Heart left ventricle (tissue), 16 donors: ENCODE results near the gene TNFRSF13B. TPM values are rescaled to one million over a fixed set of nuclear protein-coding genes. Genes with fewer than 3 reads are reported as not detected.
"Not testable (repeated sequence)": the region's sequence is repeated elsewhere in the genome, so short reads cannot be mapped to it uniquely, and the experiment has no call there.

Experiments
- ATAC-seq, 4 donors: fragments of 200-7000 bp; cut with Tn5 transposase; one replicate each; pipeline ENCODE4 v1.9.1; 2020 to 2022; ENCODE audit warnings: moderate library complexity in 4 of 4, mild to moderate bottlenecking in 3 of 4, moderate number of reproducible peaks in 1 of 4
- DNase-seq, 5 donors: peaks; one replicate each; pipeline ENCODE4 v3.0.0-alpha.2; 2020
- H3K27ac ChIP-seq, 12 donors: fragments of 200-600 bp; sonication (generic) in 4 of 12; one replicate each; pipeline versions ENCODE4 v1.5.0 to v1.8.0; 2016 to 2022; ENCODE audit warnings: mild to moderate bottlenecking in 2 of 12
- H3K27me3 ChIP-seq, 9 donors: fragments of 200-600 bp; sonication (generic) in 2 of 9; one replicate each; pipeline versions ENCODE4 v1.5.1 to v1.8.0; 2016 to 2022; ENCODE audit warnings: mild to moderate bottlenecking in 3 of 9
- H3K36me3 ChIP-seq, 9 donors: fragments of 200-600 bp; sonication (generic) in 2 of 9; one replicate each; pipeline versions ENCODE4 v1.5.0 to v1.8.0; 2018 to 2022; ENCODE audit warnings: mild to moderate bottlenecking in 2 of 9
- H3K4me1 ChIP-seq, 12 donors: fragments of 200-600 bp; sonication (generic) in 4 of 12; one replicate each; pipeline versions ENCODE4 v1.5.0 to v1.8.0; 2016 to 2022; ENCODE audit warnings: mild to moderate bottlenecking in 3 of 12
- H3K4me3 ChIP-seq, 12 donors: fragments of 200-600 bp; sonication (generic) in 4 of 12; one replicate each; pipeline versions ENCODE4 v1.5.0 to v1.8.0; 2017 to 2022; ENCODE audit warnings: mild to moderate bottlenecking in 9 of 12, moderate library complexity in 4 of 12
- H3K9me3 ChIP-seq, 12 donors: fragments of 200-600 bp; sonication (generic) in 4 of 12; one replicate each; pipeline versions ENCODE4 v1.5.0 to v1.8.0; 2016 to 2022; ENCODE audit warnings: mild to moderate bottlenecking in 1 of 12
- CTCF ChIP-seq, 12 donors: fragments of 200-600 bp; sonication (generic) in 4 of 12; IDR thresholded peaks; one replicate each; pipeline versions ENCODE4 v1.5.0 to v1.8.0; 2018 to 2022; ENCODE audit warnings: antibody characterized with exemption in 12 of 12, mild to moderate bottlenecking in 5 of 12
- POLR2A ChIP-seq, 2 donors: fragments of 450-650 bp; IDR thresholded peaks; one replicate each; pipeline ENCODE4 v1.6.1; 2017; ENCODE audit warnings: antibody characterized with exemption in 2 of 2, mild to moderate bottlenecking in 2 of 2, moderate library complexity in 2 of 2
- WGBS, 4 donors: extraction: QIAGEN DNeasy Blood & Tissue Kit in 2 of 4; methylation state at CpG; one replicate each; pipeline versions ENCODE4 v1.1.5 to v1.1.7; 2013 to 2018; 5-methylcytosine and 5-hydroxymethylcytosine counted together
- intact Hi-C, 10 donors: fragments of 100-400 bp; cut with DNase I; formaldehyde crosslinking; loops; one replicate each; pipeline versions ENCODE4 v1.11.1 to v1.14.2; 2022
- polyA plus RNA-seq, 2 donors: library from polyadenylated mRNA; stranded (reverse); fragments of 200-250 nt; gene quantifications; one replicate each; pipeline ENCODE4 v1.2.3, GENCODE V29; 2013
- total RNA-seq, 9 donors: library from RNA; depleted of rRNA in 2 of 9; stranded (reverse); fragments of >200 nt in 2 of 9; fragmentation: NEBNext Ultra II Directional in 3 of 9; extraction: Animal tissue kit (Norgen Biotek cat#: 25700) in 3 of 9; gene quantifications; one replicate each; pipeline versions ENCODE4 v1.1.0 to v1.2.4, GENCODE V29; 2016 to 2023
- donor health status: ischemic (EF 13 %, LVEDD 7.1; RV severe dilation, severe dysfunction).
- donor health status: healthy with polysubstance abuse.
- donor health status: DM: no; HTN: yes; CAD: no.
- donor health status: DM: no; HTN: no; CAD: no.
- donor health status: ischemic (EF 25% LVEDD 6.9; RV normal size, moderate dysfunction).
- donor health status: ischemic (EF 25% LVEDD 5.7; RV mildly dilated, moderate dysfunction).
- donor health status: healthy.
- donor health status: DM: yes; HTN: yes; CAD: no.
- donor health status: ischemic (EF 35%, LVEDD 5.7; RV mildly dilated, moderate dysfunction).
- donor health status: nonischemic (EF 11% LVEDD 7.7; RV severe dilation, severe dysfunction).
- donor health status: DM: yes; HTN: yes; CAD: no.
- donor health status: PGD.
- donor health status: ischemic (EF 29% LVEDD 5.4; RV normal size, mild dysfunction).
- donor health status: nonischemic (EF 23%, LVEDD 6.1; RV moderate dilation, normal function).

Gene TNFRSF13B
- total and polyA plus RNA-seq, 11 donors = not detected

- DNase-seq (no peak), ATAC-seq (no peak)
- Histone ChIP-seq H3K4me3 (no peak overlapping the region), H3K4me1 (no peaks in the 10 kb centered on the region), H3K36me3 (no peaks in the 10 kb centered on the region), H3K27me3 (no peaks in the 10 kb centered on the region), H3K27ac (no peak overlapping the region), H3K9me3 (no peaks in the 10 kb centered on the region)
- WGBS, 4 donors = 87 to 94% (median 92%) methylated on average over 12 to 17 of the region's 17 CpGs
- intact Hi-C loops = loop anchor here in 2 of 10 donors (5.0 kb wide), 2 partner anchors 64 to 69 kb away; no protein-coding TSS in a partner anchor
- TF ChIP-seq CTCF (IDR thresholded peaks at IDR 0.05) = no peak
- no peak for TF ChIP-seq POLR2A (IDR thresholded peaks at IDR 0.05)
These were observed 48.6 kb downstream of the TNFRSF13B start for GRCh38 chr17:16923097-16923903.

- H3K9me3 ChIP-seq = no peaks in the 10 kb centered on the region
- no peaks in the 10 kb centered on the region for H3K36me3 ChIP-seq
- H3K4me3 ChIP-seq = no peak overlapping the region
- H3K27ac ChIP-seq = no peak overlapping the region
- DNase-seq (no peak), ATAC-seq (no peak)
- intact Hi-C loops = loop anchor here in 2 of 10 donors (5.0 kb wide), 2 partner anchors 65 to 70 kb away; no protein-coding TSS in a partner anchor
- no peaks in the 10 kb centered on the region for H3K27me3 ChIP-seq
- TF ChIP-seq CTCF (IDR thresholded peaks at IDR 0.05) (no peak), POLR2A (IDR thresholded peaks at IDR 0.05) (no peak)
- H3K4me1 ChIP-seq = no peaks in the 10 kb centered on the region
- WGBS, 4 donors = 83 to 94% (median 90%) methylated on average over 4 of the region's 4 CpGs
These were observed 49.4 kb downstream of the TNFRSF13B start for GRCh38 chr17:16922386-16923096.

GRCh38 chr17:16921451-16921850 lies 50.5 kb downstream of the TNFRSF13B start:
- not testable (repeated sequence) for H3K4me3 ChIP-seq, H3K9me3 ChIP-seq, DNase-seq, H3K4me1 ChIP-seq, ATAC-seq, H3K27ac ChIP-seq, H3K27me3 ChIP-seq, H3K36me3 ChIP-seq
- 87 to 92% (median 88%) methylated on average over 6 of the region's 6 CpGs for WGBS, 4 donors
- intact Hi-C loops = loop anchor here in 2 of 10 donors (5.0 kb wide), 2 partner anchors 66 to 71 kb away; no protein-coding TSS in a partner anchor

GRCh38 chr17:16920628-16921020 lies 51.3 kb downstream of the TNFRSF13B start:
- no peak overlapping the region for H3K27ac ChIP-seq
- DNase-seq = peak in 1 of 5 donors; percentile 6
- TF ChIP-seq CTCF (IDR thresholded peaks at IDR 0.05) = no peak
- no peak for TF ChIP-seq POLR2A (IDR thresholded peaks at IDR 0.05)
- H3K27me3 ChIP-seq = no peaks in the 10 kb centered on the region
- H3K9me3 ChIP-seq = no peaks in the 10 kb centered on the region
- H3K36me3 ChIP-seq = no peaks in the 10 kb centered on the region
- WGBS, 4 donors = 83 to 98% (median 96%) methylated on average over 7 to 8 of the region's 8 CpGs
- H3K4me3 ChIP-seq = no peak overlapping the region
- ATAC-seq = no peak
- H3K4me1 ChIP-seq = no peaks in the 10 kb centered on the region
- intact Hi-C loops = loop anchor here in 2 of 10 donors (5.0 kb wide), 2 partner anchors 67 to 72 kb away; no protein-coding TSS in a partner anchor
